HepG2 (cell line): Measurements from ENCODE around the gene CDK11B. TPM values are rescaled to one million over a fixed set of nuclear protein-coding genes. Genes with fewer than 3 reads are reported as not detected.
"Not testable (repeated sequence)": the region's sequence is repeated elsewhere in the genome, so short reads cannot be mapped to it uniquely, and the experiment has no call there.

Experiments used
- ATAC-seq: fragments of 200-7000 bp; cut with Tn5 transposase; 3 replicates; pipeline ENCODE4 v1.9.1; 2020; ENCODE audit warnings: mild to moderate bottlenecking, moderate library complexity
- BruUV-seq: library from RNA; stranded (reverse); fragments of 400-500 nt; replicated peaks from 2 replicates; lab custom pipeline; 2021; lab: Mats Ljungman, UMichigan
- CTCF ChIA-PET: fragments of 300-600 bp; formaldehyde crosslinking; extraction: SDS; loops from one replicate; lab custom pipeline; 2021; ENCODE audit warnings: low total read pairs, inconsistent platforms, low intra/inter-chr PET ratio; lab: Yijun Ruan, JAX
- POLR2A ChIA-PET: fragments of 350-600 bp; sonication (Branson Sonifier 250); formaldehyde crosslinking; loops from one replicate; lab custom pipeline; 2020; ENCODE audit warnings: antibody characterized with exemption, inconsistent platforms; lab: Yijun Ruan, JAX
- DNase-seq: peaks from one replicate; pipeline ENCODE4 v3.0.0-alpha.2; 2015; ENCODE audit warnings: low spot score
- FAIRE-seq: peaks from 3 replicates; lab custom pipeline; 2011; peaks lifted over from hg19 to GRCh38; lab: Jason Lieb, UNC
- H2AFZ ChIP-seq: one replicate; pipeline ENCODE4 v1.6.1; 2011; ENCODE audit warnings: low read length, inconsistent platforms
- H3K27ac ChIP-seq: fragments of 300-600 bp; 3 replicates; pipeline ENCODE4 v1.8.0; 2011; ENCODE audit warnings: mixed run types, mild to moderate bottlenecking, mixed read lengths, low read length, inconsistent platforms; ENCODE audit not compliant: insufficient read depth; ENCODE audit errors: extremely low read length
- H3K27me3 ChIP-seq, 2 experiments: fragments of 200-600 bp in 1 of 2; 2 replicates in 1 of 2; 3 replicates in 1 of 2; pipeline versions ENCODE4 v1.6.0 to v1.8.0; 2011; ENCODE audit warnings: low read length in 2 of 2, mild to moderate bottlenecking in 2 of 2, moderate library complexity in 2 of 2, inconsistent platforms in 1 of 2; ENCODE audit not compliant: insufficient read depth in 2 of 2, control insufficient read depth in 1 of 2
- H3K36me3 ChIP-seq, 2 experiments: fragments of 200-600 bp in 1 of 2; replicated peaks in 1 of 2; 2 replicates in 1 of 2; 3 replicates in 1 of 2; pipeline versions ENCODE4 v1.5.1 to v1.8.0; 2011; ENCODE audit warnings: low read length in 2 of 2, inconsistent platforms in 1 of 2; ENCODE audit not compliant: insufficient read depth in 2 of 2, control insufficient read depth in 1 of 2
- H3K4me1 ChIP-seq: 2 replicates; pipeline ENCODE4 v1.5.1; 2012; ENCODE audit warnings: low read length, inconsistent platforms; ENCODE audit not compliant: insufficient read depth
- H3K4me2 ChIP-seq: 2 replicates; pipeline ENCODE4 v1.6.0; 2011; ENCODE audit warnings: low read depth, low read length, inconsistent platforms
- H3K4me3 ChIP-seq, 3 experiments: fragments of 200-600 bp in 1 of 3; sonication (generic), shearing (Covaris generic) in 1 of 3; replicated peaks in 1 of 3; 2 replicates each; pipeline ENCODE4 v1.5.1; 2011 to 2016; ENCODE audit warnings: low read length in 3 of 3, inconsistent platforms in 2 of 3, low read depth in 2 of 3, mild to moderate bottlenecking in 2 of 3, control low read depth in 1 of 3, mixed read lengths in 1 of 3; ENCODE audit not compliant: insufficient read depth in 1 of 3
- H3K79me2 ChIP-seq: one replicate; pipeline ENCODE4 v1.6.1; 2011; ENCODE audit warnings: low read length, inconsistent platforms; ENCODE audit not compliant: insufficient read depth
- H3K9ac ChIP-seq: 2 replicates; pipeline ENCODE4 v1.6.0; 2011; ENCODE audit warnings: mild to moderate bottlenecking, low read depth, low read length, inconsistent platforms; ENCODE audit not compliant: insufficient read depth
- H3K9me3 ChIP-seq: 2 replicates; pipeline ENCODE4 v1.5.1; 2012; ENCODE audit warnings: mild to moderate bottlenecking, low read length
- H4K20me1 ChIP-seq: 2 replicates; pipeline ENCODE4 v1.6.0; 2011; ENCODE audit warnings: inconsistent platforms, mild to moderate bottlenecking, low read length, moderate library complexity; ENCODE audit not compliant: insufficient read depth
- ESRRA ChIP-seq: sonication (generic); formaldehyde crosslinking; IDR thresholded peaks from 2 replicates; pipeline ENCODE4 v1.5.1; 2020; ENCODE audit warnings: mild to moderate bottlenecking, low read depth, missing genetic modification reagents
- FOXA3 ChIP-seq: IDR thresholded peaks from 2 replicates; pipeline ENCODE4 v1.6.1; 2016; ENCODE audit warnings: missing genetic modification reagents, missing compliant biosample characterization
- HDAC2 ChIP-seq: sonication (generic); formaldehyde crosslinking; IDR thresholded peaks from 2 replicates; pipeline ENCODE4 v1.4.0; 2020; ENCODE audit warnings: missing genetic modification reagents
- HNF4A ChIP-seq: sonication (generic); formaldehyde crosslinking; IDR thresholded peaks from 2 replicates; pipeline ENCODE4 v1.4.0; 2020; ENCODE audit warnings: missing genetic modification reagents
- MED1 ChIP-seq: sonication (generic); formaldehyde crosslinking; IDR thresholded peaks from 2 replicates; pipeline ENCODE4 v1.4.0; 2020; ENCODE audit warnings: missing genetic modification reagents
- RXRA ChIP-seq: sonication (generic); formaldehyde crosslinking; IDR thresholded peaks from 2 replicates; pipeline ENCODE4 v1.5.1; 2020; ENCODE audit warnings: missing genetic modification reagents
- WGBS: methylation state at CpG from one replicate; pipeline ENCODE4 v1.1.6; 2017; ENCODE audit warnings: low lambda C conversion rate; 5-methylcytosine and 5-hydroxymethylcytosine counted together
- in situ Hi-C: cut with HindIII; loops from 2 replicates; pipeline ENCODE4 v1.10.0; 2017; ENCODE audit warnings: low pct_unique_long_range_greater_than_20kb; ENCODE audit not compliant: extremely low pct_ligation_motif_present
- intact Hi-C: fragments of 100-400 bp; cut with micrococcal nuclease; formaldehyde crosslinking; loops from one replicate; pipeline ENCODE4 v1.10.0; 2022; ENCODE audit not compliant: unreplicated experiment
- polyA plus RNA-seq, 8 experiments: library from polyadenylated mRNA; depleted of rRNA in 3 of 8; stranded (reverse) in 7 of 8; unstranded in 1 of 8; fragments of >200 nt; fragmentation: Illumina TruSeq in 4 of 8; extraction: Trizol in 4 of 8; gene quantifications; 2 replicates each; pipeline versions ENCODE4 v1.2.1 to v1.2.3, GENCODE V29; 2011 to 2016; ENCODE audit warnings: low read depth in 4 of 8, missing spikeins in 1 of 8, mixed read lengths in 1 of 8; ENCODE audit not compliant: insufficient read depth in 1 of 8
- total RNA-seq, 5 experiments: library from RNA; depleted of rRNA; stranded (reverse); fragments of >200 nt; fragmentation: Illumina TruSeq; extraction: Trizol; gene quantifications; 2 replicates each; pipeline ENCODE4 v1.2.3, GENCODE V29; 2016; ENCODE audit warnings: low read depth in 1 of 5
- TF ChIP-seq, protein P1 (sequence below), 2 experiments: sonication (generic) in 1 of 2; formaldehyde crosslinking in 1 of 2; IDR thresholded peaks; 2 replicates each; pipeline versions ENCODE4 v1.4.0 to v1.6.1; 2018 to 2020; ENCODE audit warnings: missing genetic modification reagents in 2 of 2, borderline replicate concordance in 1 of 2, low read depth in 1 of 2, mild to moderate bottlenecking in 1 of 2, missing biosample characterization in 1 of 2
- TF ChIP-seq, protein P2 (sequence below): IDR thresholded peaks from 2 replicates; pipeline ENCODE4 v1.6.1; 2016; ENCODE audit warnings: missing compliant biosample characterization, missing genetic modification reagents, borderline replicate concordance

Gene CDK11B
- total and polyA plus RNA-seq, 2 of the 13 experiments (the other 11 are each of a cell fraction or from before 2014, with no cell fraction given) = 3.6 to 15.1 TPM

DNA sequence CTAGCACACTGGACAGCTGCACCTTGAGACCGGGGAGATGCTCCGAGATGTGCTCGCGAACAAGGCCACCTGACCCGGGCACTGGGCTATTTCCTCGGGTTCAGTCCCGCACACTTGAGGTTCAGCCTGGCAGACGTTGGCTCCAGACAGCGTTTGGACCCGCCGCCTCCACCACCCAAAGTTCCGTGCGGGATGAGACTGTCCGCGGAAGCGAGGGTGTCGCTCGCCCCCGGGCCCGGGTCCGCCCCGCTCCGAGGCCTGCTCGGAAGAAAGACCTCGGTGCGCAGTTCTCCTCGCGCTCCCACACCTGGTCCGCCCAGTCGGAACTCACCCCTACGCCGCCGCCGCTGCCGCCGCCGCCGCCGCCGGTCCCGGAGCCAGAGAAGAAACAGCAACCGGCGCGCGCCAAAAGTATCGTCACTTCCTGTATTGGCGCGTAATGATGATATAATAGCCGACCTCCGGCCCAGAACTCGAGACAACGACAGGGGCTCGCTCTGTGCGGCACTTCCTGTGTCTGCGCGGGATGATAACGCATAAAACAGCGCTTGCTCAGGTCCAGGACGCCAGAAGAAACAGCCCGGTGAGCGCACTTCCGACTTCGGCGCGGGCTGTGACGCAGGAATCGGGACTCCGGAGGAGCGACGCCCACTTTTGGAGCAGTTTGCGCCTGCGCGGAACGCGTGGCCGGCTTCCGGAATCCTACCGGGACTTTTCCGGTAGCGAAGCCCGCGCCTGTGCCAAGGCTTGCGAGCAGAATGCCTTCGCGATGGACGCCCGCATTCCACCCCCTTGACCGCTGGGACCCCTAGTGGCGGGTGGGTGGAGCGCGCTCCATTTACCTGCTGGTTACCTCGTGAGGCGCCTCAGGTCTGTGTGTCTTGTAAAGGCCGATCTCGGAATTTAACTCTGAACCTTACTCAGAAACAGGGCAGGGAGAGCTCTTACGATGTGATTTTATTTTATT is at the start of gene CDK11B (continued):
- TF ChIP-seq, protein P1, sequence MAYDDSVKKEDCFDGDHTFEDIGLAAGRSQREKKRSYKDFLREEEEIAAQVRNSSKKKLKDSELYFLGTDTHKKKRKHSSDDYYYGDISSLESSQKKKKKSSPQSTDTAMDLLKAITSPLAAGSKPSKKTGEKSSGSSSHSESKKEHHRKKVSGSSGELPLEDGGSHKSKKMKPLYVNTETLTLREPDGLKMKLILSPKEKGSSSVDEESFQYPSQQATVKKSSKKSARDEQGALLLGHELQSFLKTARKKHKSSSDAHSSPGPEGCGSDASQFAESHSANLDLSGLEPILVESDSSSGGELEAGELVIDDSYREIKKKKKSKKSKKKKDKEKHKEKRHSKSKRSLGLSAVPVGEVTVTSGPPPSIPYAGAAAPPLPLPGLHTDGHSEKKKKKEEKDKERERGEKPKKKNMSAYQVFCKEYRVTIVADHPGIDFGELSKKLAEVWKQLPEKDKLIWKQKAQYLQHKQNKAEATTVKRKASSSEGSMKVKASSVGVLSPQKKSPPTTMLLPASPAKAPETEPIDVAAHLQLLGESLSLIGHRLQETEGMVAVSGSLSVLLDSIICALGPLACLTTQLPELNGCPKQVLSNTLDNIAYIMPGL (CRISPR knock-in tag; IDR thresholded peaks at IDR 0.05; ENCODE audit: borderline replicate concordance in 1 of 2, low read depth in 1 of 2) = peak in 1 of 2 experiments; percentile 69; a peak in 2 of 4 replicates
- 0 out of 2 replicates have a peak, but pooled peaks have one; percentile 25 for TF ChIP-seq ESRRA (CRISPR knock-in tag)
- peak; percentile 30; the same call in 1 of the 2 replicates for TF ChIP-seq MED1 (CRISPR knock-in tag)
- 0 out of 2 replicates have a peak, but pooled peaks have one; percentile 5 for TF ChIP-seq HNF4A (CRISPR knock-in tag)
- peak; percentile 53; the same call in 1 of the 2 replicates for TF ChIP-seq RXRA (CRISPR knock-in tag)
- TF ChIP-seq, protein P2, sequence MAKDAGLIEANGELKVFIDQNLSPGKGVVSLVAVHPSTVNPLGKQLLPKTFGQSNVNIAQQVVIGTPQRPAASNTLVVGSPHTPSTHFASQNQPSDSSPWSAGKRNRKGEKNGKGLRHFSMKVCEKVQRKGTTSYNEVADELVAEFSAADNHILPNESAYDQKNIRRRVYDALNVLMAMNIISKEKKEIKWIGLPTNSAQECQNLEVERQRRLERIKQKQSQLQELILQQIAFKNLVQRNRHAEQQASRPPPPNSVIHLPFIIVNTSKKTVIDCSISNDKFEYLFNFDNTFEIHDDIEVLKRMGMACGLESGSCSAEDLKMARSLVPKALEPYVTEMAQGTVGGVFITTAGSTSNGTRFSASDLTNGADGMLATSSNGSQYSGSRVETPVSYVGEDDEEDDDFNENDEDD (CRISPR knock-in tag) = peak; percentile 62; the same call in 1 of the 2 replicates
- peak; percentile 65 for TF ChIP-seq HDAC2
- TF ChIP-seq FOXA3 (CRISPR knock-in tag) = 0 out of 2 replicates have a peak, but pooled peaks have one; percentile 35

DNA sequence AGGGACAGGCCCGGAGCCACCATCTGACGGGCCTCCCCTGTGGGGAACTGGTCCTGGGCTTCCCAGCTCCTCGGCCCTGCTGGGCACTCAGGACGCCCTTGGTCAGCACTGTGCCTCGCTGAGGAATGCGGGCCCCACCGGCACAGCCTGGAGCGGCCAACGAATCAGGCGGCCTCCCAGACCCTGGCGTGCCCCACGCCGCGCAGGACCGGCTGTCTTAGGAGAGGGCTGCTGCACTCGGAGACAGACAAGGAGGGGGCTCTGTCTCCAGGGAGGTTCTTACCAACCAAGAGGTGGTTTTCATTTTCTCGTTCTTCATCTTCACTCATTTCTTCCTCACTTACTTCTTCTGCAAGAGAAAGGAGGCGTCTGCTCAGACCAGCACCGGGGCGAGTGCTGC is 49.1 kb upstream of the CDK11B start:
- H3K4me2 ChIP-seq, BruUV-seq, H3K27me3 ChIP-seq, H3K9me3 ChIP-seq, intact Hi-C loops, H3K27ac ChIP-seq, in situ Hi-C loops, H3K4me3 ChIP-seq, DNase-seq, ATAC-seq, H3K79me2 ChIP-seq, POLR2A ChIA-PET, CTCF ChIA-PET, H4K20me1 ChIP-seq, H3K9ac ChIP-seq, FAIRE-seq, H3K36me3 ChIP-seq, H3K4me1 ChIP-seq, H2AFZ ChIP-seq: not testable (repeated sequence)
- WGBS = no CpG with 5 or more reads among the region's 20 CpGs

DNA sequence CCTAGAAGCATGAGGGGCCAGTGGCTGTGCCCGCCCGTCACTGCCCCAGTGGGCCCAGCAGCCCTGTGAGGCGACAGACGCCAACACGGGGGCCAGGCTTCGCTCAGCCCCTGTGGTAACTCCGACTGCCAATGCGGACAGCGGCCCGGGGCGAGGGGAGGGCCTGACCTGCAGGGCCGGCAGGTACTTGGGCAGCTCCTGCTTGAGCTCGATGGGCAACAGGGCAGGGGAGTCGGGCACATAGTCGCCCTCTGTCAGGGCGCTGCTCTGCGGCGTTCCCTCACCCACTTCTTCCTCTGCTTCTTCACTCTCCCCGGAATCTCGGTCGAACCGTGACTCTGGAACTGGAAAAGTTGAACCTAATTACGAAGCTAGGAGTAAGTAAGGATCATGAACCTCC is 48.4 kb upstream of the CDK11B start:
- H3K4me2 ChIP-seq, H3K36me3 ChIP-seq, H2AFZ ChIP-seq, CTCF ChIA-PET, intact Hi-C loops, BruUV-seq, H3K9me3 ChIP-seq, FAIRE-seq, H4K20me1 ChIP-seq, H3K27me3 ChIP-seq, DNase-seq, in situ Hi-C loops, H3K9ac ChIP-seq, ATAC-seq, H3K27ac ChIP-seq, H3K4me1 ChIP-seq, H3K4me3 ChIP-seq, H3K79me2 ChIP-seq, POLR2A ChIA-PET: not testable (repeated sequence)
- WGBS = 96% methylated on average over 9 of the region's 23 CpGs
